GM12891 (cell line): ENCODE results near the gene GLE1.

Experiments used
- PAX5 ChIP-seq: IDR thresholded peaks from 2 replicates; pipeline ENCODE4 v1.6.1; 2011; ENCODE audit warnings: low read length, moderate library complexity, mild to moderate bottlenecking; ENCODE audit not compliant: insufficient read depth, severe bottlenecking
- POLR2A ChIP-seq: IDR thresholded peaks from 2 replicates; pipeline ENCODE4 v1.6.1; 2011; ENCODE audit warnings: low read depth, low read length, control low read depth
- POLR2AphosphoS5 ChIP-seq: IDR thresholded peaks from 2 replicates; pipeline ENCODE4 v1.6.1; 2011; ENCODE audit warnings: low read depth, low read length, control low read depth
- POU2F2 ChIP-seq: IDR thresholded peaks from 2 replicates; pipeline ENCODE4 v1.6.1; 2011; ENCODE audit warnings: low read depth, mild to moderate bottlenecking, control low read depth, low read length, moderate library complexity
- SPI1 ChIP-seq: IDR thresholded peaks from 2 replicates; pipeline ENCODE4 v1.6.1; 2011; ENCODE audit warnings: low read depth, low read length, control low read depth
- TAF1 ChIP-seq: IDR thresholded peaks from 2 replicates; pipeline ENCODE4 v1.6.1; 2011; ENCODE audit warnings: low read depth, low read length, control low read depth

- TF ChIP-seq POLR2A (no peak), POLR2AphosphoS5 (no peak), SPI1 (no peak), PAX5 (no peak), TAF1 (no peak), POU2F2 (no peak)
These were observed 82.9 kb downstream of the GLE1 start for GRCh38 chr9:128587453-128587852.
